H9 (cell line): ENCODE measurements around the gene E4F1. TPM values are rescaled to one million over a fixed set of nuclear protein-coding genes. Genes with fewer than 3 reads are reported as not detected.
A peak's percentile ranks its signal among the peaks of the same experiment; 100 is the strongest.

ENCODE experiments used
- DNase-seq: peaks from one replicate; pipeline ENCODE4 v3.0.0-alpha.2; 2017
- H2AFZ ChIP-seq: one replicate; pipeline ENCODE4 v1.6.1; 2013; ENCODE audit warnings: mild to moderate bottlenecking, low read length, control low read depth, moderate library complexity
- H2AK5ac ChIP-seq: 2 replicates; pipeline ENCODE4 v1.6.1; 2013; ENCODE audit warnings: low read length, control low read depth, mixed read lengths; ENCODE audit not compliant: insufficient read length
- H2BK120ac ChIP-seq: one replicate; pipeline ENCODE4 v1.6.1; 2013; ENCODE audit warnings: low read depth, mild to moderate bottlenecking, low read length, control low read depth, inconsistent platforms; ENCODE audit not compliant: poor library complexity, severe bottlenecking
- H2BK12ac ChIP-seq: 2 replicates; pipeline ENCODE4 v1.6.1; 2013; ENCODE audit warnings: low read length, control low read depth, mixed read lengths, low read depth; ENCODE audit not compliant: insufficient read length
- H2BK15ac ChIP-seq: 2 replicates; pipeline ENCODE4 v1.6.1; 2013; ENCODE audit warnings: low read depth, low read length, control low read depth
- H2BK20ac ChIP-seq: one replicate; pipeline ENCODE4 v1.6.1; 2013; ENCODE audit warnings: low read depth, mild to moderate bottlenecking, low read length, control low read depth, inconsistent platforms; ENCODE audit not compliant: poor library complexity, severe bottlenecking
- H2BK5ac ChIP-seq: 2 replicates; pipeline ENCODE4 v1.6.1; 2013; ENCODE audit warnings: low read length, control low read depth, mixed read lengths; ENCODE audit not compliant: insufficient read length
- H3K14ac ChIP-seq: 2 replicates; pipeline ENCODE4 v1.6.1; 2013; ENCODE audit warnings: low read length, control low read depth; ENCODE audit not compliant: insufficient read depth
- H3K18ac ChIP-seq: 2 replicates; pipeline ENCODE4 v1.6.1; 2013; ENCODE audit warnings: low read depth, mild to moderate bottlenecking, mixed read lengths, low read length, control low read depth; ENCODE audit not compliant: insufficient read length
- H3K23ac ChIP-seq: 2 replicates; pipeline ENCODE4 v1.6.1; 2013; ENCODE audit warnings: low read length, control low read depth, mixed read lengths, low read depth; ENCODE audit not compliant: insufficient read length
- H3K23me2 ChIP-seq: 2 replicates; pipeline ENCODE4 v1.6.1; 2013; ENCODE audit warnings: low read depth, mild to moderate bottlenecking, mixed read lengths, low read length, control low read depth; ENCODE audit not compliant: insufficient read length, poor library complexity, severe bottlenecking
- H3K27ac ChIP-seq: 2 replicates; pipeline ENCODE4 v1.5.1; 2013; ENCODE audit warnings: low read length, control low read depth, mixed read lengths, low read depth; ENCODE audit not compliant: insufficient read length
- H3K27me3 ChIP-seq: 2 replicates; pipeline ENCODE4 v1.6.1; 2013; ENCODE audit warnings: low read length, control low read depth, inconsistent platforms; ENCODE audit not compliant: insufficient read depth
- H3K4ac ChIP-seq: 2 replicates; pipeline ENCODE4 v1.6.1; 2013; ENCODE audit warnings: low read depth, mild to moderate bottlenecking, control low read depth, inconsistent platforms, low read length, moderate library complexity
- H3K4me1 ChIP-seq: 2 replicates; pipeline ENCODE4 v1.6.1; 2013; ENCODE audit warnings: low read length, control low read depth, inconsistent platforms; ENCODE audit not compliant: insufficient read depth
- H3K4me2 ChIP-seq: 2 replicates; pipeline ENCODE4 v1.6.1; 2013; ENCODE audit warnings: low read length, control low read depth, mixed read lengths; ENCODE audit not compliant: insufficient read length, insufficient read depth
- H3K56ac ChIP-seq: 2 replicates; pipeline ENCODE4 v1.6.1; 2013; ENCODE audit warnings: low read depth, mild to moderate bottlenecking, mixed read lengths, low read length, control low read depth; ENCODE audit not compliant: insufficient read length
- H3K79me1 ChIP-seq: 2 replicates; pipeline ENCODE4 v1.6.1; 2013; ENCODE audit warnings: low read depth, mild to moderate bottlenecking, moderate library complexity, low read length, control low read depth, inconsistent platforms; ENCODE audit not compliant: insufficient read depth, poor library complexity, severe bottlenecking
- H3K79me2 ChIP-seq: 2 replicates; pipeline ENCODE4 v1.6.1; 2013; ENCODE audit warnings: low read length, control low read depth, inconsistent platforms; ENCODE audit not compliant: insufficient read depth
- H3K9ac ChIP-seq: 2 replicates; pipeline ENCODE4 v1.6.1; 2013; ENCODE audit warnings: low read length, control low read depth, mixed read lengths; ENCODE audit not compliant: insufficient read length; ENCODE audit errors: extremely low read depth
- H3K9me3 ChIP-seq: one replicate; pipeline ENCODE4 v1.6.1; 2013; ENCODE audit warnings: low read depth, low read length, inconsistent platforms; ENCODE audit not compliant: control insufficient read depth
- H3T11ph ChIP-seq: one replicate; pipeline ENCODE4 v1.6.1; 2013; ENCODE audit warnings: mild to moderate bottlenecking, low read length, control low read depth, inconsistent platforms
- H4K20me1 ChIP-seq: one replicate; pipeline ENCODE4 v1.6.1; 2013; ENCODE audit not compliant: control insufficient read depth, insufficient read length, insufficient read depth
- H4K5ac ChIP-seq: 2 replicates; pipeline ENCODE4 v1.6.1; 2013; ENCODE audit warnings: low read depth, mild to moderate bottlenecking, mixed read lengths, low read length, control low read depth; ENCODE audit not compliant: insufficient read length
- H4K8ac ChIP-seq: replicated peaks from 2 replicates; pipeline ENCODE4 v1.6.1; 2013; ENCODE audit warnings: low read length, control low read depth, mixed read lengths, low read depth; ENCODE audit not compliant: insufficient read length
- H4K91ac ChIP-seq: 2 replicates; pipeline ENCODE4 v1.6.1; 2013; ENCODE audit warnings: low read depth, mild to moderate bottlenecking, moderate library complexity, mixed read lengths, low read length, control low read depth; ENCODE audit not compliant: insufficient read length
- H3K27ac Mint-ChIP-seq, 3 experiments: 2 replicates in 2 of 3; 3 replicates in 1 of 3; pipeline ENCODE4 v1.8.0; 2020 to 2021; ENCODE audit warnings: mixed read lengths in 3 of 3, mild to moderate bottlenecking in 1 of 3, moderate library complexity in 1 of 3
- H3K27me3 Mint-ChIP-seq: 2 replicates; pipeline ENCODE4 v1.8.0; 2021; ENCODE audit warnings: low read depth, mild to moderate bottlenecking, moderate library complexity, mixed read lengths
- H3K36me3 Mint-ChIP-seq, 3 experiments: 2 replicates in 2 of 3; 3 replicates in 1 of 3; pipeline ENCODE4 v1.8.0; 2020 to 2021; ENCODE audit warnings: low read depth in 3 of 3, mixed read lengths in 3 of 3; ENCODE audit not compliant: insufficient read depth in 1 of 3
- H3K4me1 Mint-ChIP-seq, 2 experiments: 2 replicates each; pipeline ENCODE4 v1.8.0; 2020; ENCODE audit warnings: mixed read lengths in 2 of 2
- H3K4me3 Mint-ChIP-seq, 2 experiments: 2 replicates in 1 of 2; 3 replicates in 1 of 2; pipeline ENCODE4 v1.8.0; 2020 to 2021; ENCODE audit warnings: mild to moderate bottlenecking in 2 of 2, mixed read lengths in 2 of 2, moderate library complexity in 1 of 2
- H3K9me3 Mint-ChIP-seq, 2 experiments: 2 replicates in 1 of 2; 3 replicates in 1 of 2; pipeline ENCODE4 v1.8.0; 2020; ENCODE audit warnings: mild to moderate bottlenecking in 2 of 2, mixed read lengths in 2 of 2, moderate library complexity in 1 of 2
- WGBS: extraction: QIAGEN DNeasy Blood & Tissue Kit; methylation state at CpG from one replicate; pipeline ENCODE4 v1.1.7; 2013; ENCODE audit warnings: missing lambda C conversion rate, low lambda C conversion rate, mixed read lengths; ENCODE audit not compliant: insufficient read length; ENCODE audit errors: extremely low coverage; 5-methylcytosine and 5-hydroxymethylcytosine counted together
- total RNA-seq: library from RNA; stranded (reverse); gene quantifications from 2 replicates; pipeline ENCODE4 v1.2.1, GENCODE V29; 2021
- TF ChIP-seq, protein P1 (sequence below): fragments of 200-600 bp; sonication (generic); conservative IDR thresholded peaks from 3 replicates; pipeline ENCODE4 v1.8.0; 2021; ENCODE audit warnings: antibody characterized with exemption, mild to moderate bottlenecking

E4F1 gene
- total RNA-seq, 1 experiment from 2014 or later, result 35.9 TPM

DNA sequence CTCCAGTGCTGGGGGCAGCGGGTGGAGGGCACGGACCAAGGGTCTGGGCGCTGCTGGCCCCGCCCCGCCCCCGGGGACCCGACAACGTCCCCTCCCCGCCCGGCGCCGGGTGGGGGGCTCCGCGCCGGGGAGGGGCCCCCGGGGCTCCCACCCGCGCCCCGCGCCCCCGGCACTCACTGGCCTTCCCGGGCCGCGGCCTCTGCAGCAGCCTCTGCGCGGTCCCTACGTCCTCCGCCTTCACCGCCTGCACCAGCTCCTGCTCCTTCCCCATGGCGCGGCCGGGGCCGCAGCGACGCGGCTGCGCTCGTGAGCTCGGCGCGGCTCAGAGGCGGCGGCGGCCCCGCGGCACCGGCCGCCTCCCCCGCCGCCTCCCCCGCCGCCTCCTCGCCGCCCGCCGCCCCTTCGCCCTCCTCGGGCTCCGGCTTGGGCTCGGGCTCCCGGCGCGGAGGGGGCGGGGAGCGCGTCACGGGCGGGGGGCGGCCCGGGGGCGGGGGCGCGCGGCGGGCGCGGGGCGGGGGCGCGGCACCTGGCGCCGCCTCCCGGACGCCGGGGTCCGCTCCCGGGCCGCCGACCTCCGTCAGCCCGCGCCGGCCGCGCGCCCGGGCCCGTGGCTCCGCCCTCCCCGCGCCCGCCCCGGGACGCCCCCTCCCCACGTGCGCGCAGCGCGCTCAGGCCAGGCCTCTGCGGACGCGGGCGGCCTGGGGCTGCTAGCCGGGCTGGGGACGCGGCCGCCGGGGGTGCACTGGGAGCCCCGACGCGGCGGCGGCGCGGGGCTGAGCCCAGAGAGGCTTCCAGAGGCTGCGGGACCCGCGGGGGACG is 27.0 kb upstream of the E4F1 start, which contains the start of gene CASKIN1:
TSS of gene CASKIN1 (minus strand) at position 444 of the 819 bp plus-strand sequence. CDS start at position 271, 173 bp downstream.
- Mint-ChIP-seq H3K4me1 (peaks cover 4% of the 10 kb centered on the region in 2 experiments; a peak in 1 of 4 replicates), H3K27ac (no peak within 1 kb of the TSS), H3K36me3 (no peaks in the 10 kb centered on the region), H3K9me3 (no peaks in the 10 kb centered on the region), H3K4me3 (peak within 1 kb of the TSS; percentile 58 to 83), H3K27me3 (peaks cover 46% of the 10 kb centered on the region)
- no CpG with 5 or more reads among the region's 129 CpGs for WGBS
- Histone ChIP-seq H3K9me3 (no peaks in the 10 kb centered on the region), H2BK12ac (no peak within 1 kb of the TSS), H3T11ph (no peak within 1 kb of the TSS), H3K27ac (no peak within 1 kb of the TSS), H3K79me1 (no peaks in the 10 kb centered on the region), H2BK15ac (no peak within 1 kb of the TSS), H3K79me2 (no peaks in the 10 kb centered on the region), H4K8ac (no peak within 1 kb of the TSS), H3K4me1 (no peaks in the 10 kb centered on the region), H2BK5ac (no peak within 1 kb of the TSS), H3K14ac (no peak within 1 kb of the TSS), H3K4ac (no peak within 1 kb of the TSS), H3K23ac (no peak within 1 kb of the TSS), H4K91ac (no peak within 1 kb of the TSS), H4K20me1 (no peaks in the 10 kb centered on the region), H2BK20ac (no peak within 1 kb of the TSS), H3K9ac (no peak within 1 kb of the TSS), H2AFZ (no peak within 1 kb of the TSS), H4K5ac (no peak within 1 kb of the TSS), H3K56ac (no peak within 1 kb of the TSS), H3K4me2 (peak within 1 kb of the TSS; percentile 42), H3K23me2 (peaks cover 7% of the 10 kb centered on the region), H2BK120ac (no peak within 1 kb of the TSS), H3K27me3 (peaks cover 8% of the 10 kb centered on the region; the same call in 1 of the 2 replicates), H3K18ac (no peak within 1 kb of the TSS), H2AK5ac (no peak within 1 kb of the TSS)
- DNase-seq, result no peak
- TF ChIP-seq, protein P1, sequence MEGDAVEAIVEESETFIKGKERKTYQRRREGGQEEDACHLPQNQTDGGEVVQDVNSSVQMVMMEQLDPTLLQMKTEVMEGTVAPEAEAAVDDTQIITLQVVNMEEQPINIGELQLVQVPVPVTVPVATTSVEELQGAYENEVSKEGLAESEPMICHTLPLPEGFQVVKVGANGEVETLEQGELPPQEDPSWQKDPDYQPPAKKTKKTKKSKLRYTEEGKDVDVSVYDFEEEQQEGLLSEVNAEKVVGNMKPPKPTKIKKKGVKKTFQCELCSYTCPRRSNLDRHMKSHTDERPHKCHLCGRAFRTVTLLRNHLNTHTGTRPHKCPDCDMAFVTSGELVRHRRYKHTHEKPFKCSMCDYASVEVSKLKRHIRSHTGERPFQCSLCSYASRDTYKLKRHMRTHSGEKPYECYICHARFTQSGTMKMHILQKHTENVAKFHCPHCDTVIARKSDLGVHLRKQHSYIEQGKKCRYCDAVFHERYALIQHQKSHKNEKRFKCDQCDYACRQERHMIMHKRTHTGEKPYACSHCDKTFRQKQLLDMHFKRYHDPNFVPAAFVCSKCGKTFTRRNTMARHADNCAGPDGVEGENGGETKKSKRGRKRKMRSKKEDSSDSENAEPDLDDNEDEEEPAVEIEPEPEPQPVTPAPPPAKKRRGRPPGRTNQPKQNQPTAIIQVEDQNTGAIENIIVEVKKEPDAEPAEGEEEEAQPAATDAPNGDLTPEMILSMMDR, result no peak
